Smooth muscle cell (in vitro differentiated cells): ENCODE measurements around the gene KREMEN1. TPM values are rescaled to one million over a fixed set of nuclear protein-coding genes. Genes with fewer than 3 reads are reported as not detected.

ENCODE experiments used
- DNase-seq: peaks from one replicate; lab custom pipeline; 2025; ENCODE audit not compliant: unreplicated experiment; lab: John Stamatoyannopoulos, UW
- H2AFZ ChIP-seq: fragments of 200-600 bp; sonication (generic); 2 replicates; pipeline ENCODE4 v1.6.0; 2016; ENCODE audit warnings: antibody characterized with exemption, low read depth, mild to moderate bottlenecking
- H3F3A ChIP-seq: fragments of 200-600 bp; sonication (generic); 2 replicates; pipeline ENCODE4 v1.6.0; 2017; ENCODE audit warnings: antibody characterized with exemption, low read depth
- H3K27ac ChIP-seq: fragments of 200-600 bp; sonication (generic); 2 replicates; pipeline ENCODE4 v1.5.1; 2016; ENCODE audit warnings: low read depth, mild to moderate bottlenecking
- H3K27me3 ChIP-seq: fragments of 200-600 bp; sonication (generic); 2 replicates; pipeline ENCODE4 v1.6.1; 2016; ENCODE audit warnings: low read depth, mild to moderate bottlenecking
- H3K36me3 ChIP-seq: fragments of 200-600 bp; sonication (generic); 2 replicates; pipeline ENCODE4 v1.5.1; 2016; ENCODE audit warnings: low read depth
- H3K4me1 ChIP-seq: fragments of 200-600 bp; sonication (generic); 2 replicates; pipeline ENCODE4 v1.5.1; 2016; ENCODE audit warnings: low read depth
- H3K4me2 ChIP-seq: fragments of 200-600 bp; sonication (generic); 2 replicates; pipeline ENCODE4 v1.6.0; 2016; ENCODE audit warnings: mild to moderate bottlenecking
- H3K4me3 ChIP-seq: fragments of 200-600 bp; sonication (generic); 2 replicates; pipeline ENCODE4 v1.5.1; 2016; ENCODE audit warnings: mild to moderate bottlenecking
- H3K79me2 ChIP-seq: fragments of 200-600 bp; sonication (generic); 2 replicates; pipeline ENCODE4 v1.6.0; 2016; ENCODE audit warnings: low read depth, mild to moderate bottlenecking
- H3K9ac ChIP-seq: fragments of 200-600 bp; sonication (generic); 2 replicates; pipeline ENCODE4 v1.6.0; 2016; ENCODE audit warnings: low read depth
- H3K9me3 ChIP-seq: fragments of 200-600 bp; sonication (generic); replicated peaks from 2 replicates; pipeline ENCODE4 v1.5.1; 2016; ENCODE audit warnings: low read depth
- H4K20me1 ChIP-seq: fragments of 200-600 bp; sonication (generic); 2 replicates; pipeline ENCODE4 v1.6.0; 2016; ENCODE audit warnings: low read depth
- WGBS: methylation state at CpG from one replicate; pipeline ENCODE4 v1.1.7; 2016; ENCODE audit warnings: low lambda C conversion rate; 5-methylcytosine and 5-hydroxymethylcytosine counted together
- polyA plus RNA-seq: library from polyadenylated mRNA; unstranded; fragments of >200 nt; fragmentation: Nextera tagmentation; extraction: Ambion mirVana; gene quantifications from 2 replicates; pipeline ENCODE4 v1.2.1, GENCODE V29; 2016
- total RNA-seq: library from RNA; depleted of rRNA; stranded (reverse); fragments of >200 nt; gene quantifications from 2 replicates; pipeline ENCODE4 v1.2.3, GENCODE V29; 2014
- TF ChIP-seq, protein P1 (sequence below): fragments of 200-600 bp; sonication (generic); IDR thresholded peaks from 2 replicates; pipeline ENCODE4 v1.5.1; 2017; ENCODE audit warnings: borderline replicate concordance, mild to moderate bottlenecking, antibody characterized with exemption; ENCODE audit not compliant: insufficient read depth, poor library complexity, severe bottlenecking

KREMEN1 gene
- total and polyA plus RNA-seq, 2 experiments from 2014 or later, result 6.0 to 6.8 TPM

GRCh38 chr22:29078036-29078868 lies 5.4 kb downstream of the KREMEN1 start:
- no peak overlapping the region for H3K9ac ChIP-seq
- no peaks in the 10 kb centered on the region for H3F3A ChIP-seq
- H3K27me3 ChIP-seq, result peaks cover 4% of the 10 kb centered on the region
- H3K79me2 ChIP-seq, result peaks cover 5% of the 10 kb centered on the region
- no peak overlapping the region for H3K4me2 ChIP-seq
- no peak for DNase-seq
- H3K4me1 ChIP-seq, result peaks cover 3% of the 10 kb centered on the region
- 94% methylated on average over 6 of the region's 6 CpGs for WGBS
- no peak overlapping the region for H2AFZ ChIP-seq
- no peaks in the 10 kb centered on the region for H3K9me3 ChIP-seq
- no peaks in the 10 kb centered on the region for H3K36me3 ChIP-seq
- no peak overlapping the region for H3K4me3 ChIP-seq
- no peak overlapping the region for H3K27ac ChIP-seq
- TF ChIP-seq, protein P1, sequence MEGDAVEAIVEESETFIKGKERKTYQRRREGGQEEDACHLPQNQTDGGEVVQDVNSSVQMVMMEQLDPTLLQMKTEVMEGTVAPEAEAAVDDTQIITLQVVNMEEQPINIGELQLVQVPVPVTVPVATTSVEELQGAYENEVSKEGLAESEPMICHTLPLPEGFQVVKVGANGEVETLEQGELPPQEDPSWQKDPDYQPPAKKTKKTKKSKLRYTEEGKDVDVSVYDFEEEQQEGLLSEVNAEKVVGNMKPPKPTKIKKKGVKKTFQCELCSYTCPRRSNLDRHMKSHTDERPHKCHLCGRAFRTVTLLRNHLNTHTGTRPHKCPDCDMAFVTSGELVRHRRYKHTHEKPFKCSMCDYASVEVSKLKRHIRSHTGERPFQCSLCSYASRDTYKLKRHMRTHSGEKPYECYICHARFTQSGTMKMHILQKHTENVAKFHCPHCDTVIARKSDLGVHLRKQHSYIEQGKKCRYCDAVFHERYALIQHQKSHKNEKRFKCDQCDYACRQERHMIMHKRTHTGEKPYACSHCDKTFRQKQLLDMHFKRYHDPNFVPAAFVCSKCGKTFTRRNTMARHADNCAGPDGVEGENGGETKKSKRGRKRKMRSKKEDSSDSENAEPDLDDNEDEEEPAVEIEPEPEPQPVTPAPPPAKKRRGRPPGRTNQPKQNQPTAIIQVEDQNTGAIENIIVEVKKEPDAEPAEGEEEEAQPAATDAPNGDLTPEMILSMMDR, result no peak
- H4K20me1 ChIP-seq, result no peaks in the 10 kb centered on the region

GRCh38 chr22:29078869-29079207 lies 6.0 kb downstream of the KREMEN1 start:
- Histone ChIP-seq H3K9me3 (no peaks in the 10 kb centered on the region), H3K36me3 (no peaks in the 10 kb centered on the region), H3K27ac (no peak overlapping the region), H3K4me3 (no peak overlapping the region), H4K20me1 (no peaks in the 10 kb centered on the region), H2AFZ (no peak overlapping the region), H3K4me2 (no peak overlapping the region), H3K79me2 (peaks cover 5% of the 10 kb centered on the region), H3K4me1 (peaks cover 3% of the 10 kb centered on the region), H3F3A (no peaks in the 10 kb centered on the region), H3K27me3 (no peaks in the 10 kb centered on the region), H3K9ac (no peak overlapping the region)
- TF ChIP-seq, protein P1, result no peak
- no peak for DNase-seq
- WGBS, result 98% methylated on average over 6 of the region's 6 CpGs

GRCh38 chr22:29079218-29079901 lies 6.5 kb downstream of the KREMEN1 start:
- H3K9ac ChIP-seq, result no peak overlapping the region
- H3K9me3 ChIP-seq, result no peaks in the 10 kb centered on the region
- H3K27me3 ChIP-seq, result no peaks in the 10 kb centered on the region
- H3K79me2 ChIP-seq, result peaks cover 5% of the 10 kb centered on the region
- no peak for DNase-seq
- no peak overlapping the region for H3K4me2 ChIP-seq
- H2AFZ ChIP-seq, result no peak overlapping the region
- H3K4me1 ChIP-seq, result peaks cover 3% of the 10 kb centered on the region
- no peaks in the 10 kb centered on the region for H4K20me1 ChIP-seq
- TF ChIP-seq, protein P1, result no peak
- no peaks in the 10 kb centered on the region for H3K36me3 ChIP-seq
- H3F3A ChIP-seq, result no peaks in the 10 kb centered on the region
- no peak overlapping the region for H3K4me3 ChIP-seq
- WGBS, result 85% methylated on average over 8 of the region's 8 CpGs
- H3K27ac ChIP-seq, result no peak overlapping the region
